GM12878 (cell line): ENCODE data around the gene CACNA2D3. TPM values are rescaled to one million over a fixed set of nuclear protein-coding genes. Genes with fewer than 3 reads are reported as not detected.
A peak's percentile ranks its signal among the peaks of the same experiment; 100 is the strongest.

ENCODE experiments used
- ATAC-seq: fragments of 200-7000 bp; cut with Tn5 transposase; 3 replicates; pipeline ENCODE4 v1.9.1; 2020; ENCODE audit warnings: mild to moderate bottlenecking, moderate library complexity
- BruUV-seq: library from RNA; stranded (reverse); fragments of 400-500 nt; replicated peaks from 2 replicates; lab custom pipeline; 2021; lab: Mats Ljungman, UMichigan
- CTCF ChIA-PET: fragments of 300-600 bp; sonication (Branson Sonifier 250); formaldehyde crosslinking; extraction: SDS; loops from one replicate; lab custom pipeline; 2021; ENCODE audit warnings: inconsistent platforms; lab: Yijun Ruan, JAX
- POLR2A ChIA-PET: fragments of 350-600 bp; formaldehyde crosslinking; extraction: SDS; loops from one replicate; lab custom pipeline; 2021; ENCODE audit warnings: inconsistent platforms; lab: Charles Lee
- RAD21 ChIA-PET: fragments of 300-600 bp; sonication (Branson Sonifier 250); formaldehyde crosslinking; loops from one replicate; lab custom pipeline; 2023; ENCODE audit warnings: antibody characterized with exemption; ENCODE audit not compliant: unreplicated experiment; lab: Charles Lee
- SMC1A ChIA-PET: fragments of 300-600 bp; sonication (Branson Sonifier 250); formaldehyde crosslinking; loops from one replicate; lab custom pipeline; 2023; ENCODE audit not compliant: unreplicated experiment, uncharacterized antibody; lab: Charles Lee
- DNase-seq: peaks from one replicate; pipeline ENCODE4 v3.0.0-alpha.2; 2011; ENCODE audit warnings: low read depth, low spot score
- FAIRE-seq: peaks from 3 replicates; lab custom pipeline; 2011; peaks lifted over from hg19 to GRCh38; lab: Jason Lieb, UNC
- H2AFZ ChIP-seq: 2 replicates; pipeline ENCODE4 v1.6.0; 2011; ENCODE audit warnings: low read depth, low read length, control low read depth; ENCODE audit not compliant: control insufficient read depth
- H3K27ac ChIP-seq: 2 replicates; pipeline ENCODE4 v1.5.1; 2011; ENCODE audit warnings: control low read depth; ENCODE audit not compliant: control insufficient read depth, insufficient read depth
- H3K27me3 ChIP-seq, 2 experiments: replicated peaks in 1 of 2; 2 replicates each; pipeline versions ENCODE4 v1.6.0 to v1.6.1; 2011; ENCODE audit warnings: low read length in 1 of 2; ENCODE audit not compliant: control insufficient read depth in 2 of 2, insufficient read depth in 2 of 2
- H3K36me3 ChIP-seq, 2 experiments: 2 replicates each; pipeline ENCODE4 v1.5.1; 2011; ENCODE audit warnings: low read length in 1 of 2; ENCODE audit not compliant: control insufficient read depth in 2 of 2, insufficient read depth in 2 of 2
- H3K4me1 ChIP-seq: 2 replicates; pipeline ENCODE4 v1.6.1; 2011; ENCODE audit warnings: mild to moderate bottlenecking, low read length, moderate library complexity, mixed read lengths; ENCODE audit not compliant: control insufficient read depth, insufficient read depth
- H3K4me2 ChIP-seq: 2 replicates; pipeline ENCODE4 v1.6.0; 2011; ENCODE audit warnings: control low read depth; ENCODE audit not compliant: control insufficient read depth, insufficient read depth
- H3K4me3 ChIP-seq: fragments of 200-600 bp; sonication (generic); 2 replicates; pipeline ENCODE4 v1.5.1; 2016
- H3K79me2 ChIP-seq: 2 replicates; pipeline ENCODE4 v1.6.0; 2011; ENCODE audit warnings: low read length; ENCODE audit not compliant: control insufficient read depth, insufficient read depth
- H3K9ac ChIP-seq: 2 replicates; pipeline ENCODE4 v1.8.0; 2011; ENCODE audit warnings: low read length, control low read depth, mixed read lengths; ENCODE audit not compliant: control insufficient read depth, insufficient read depth
- H3K9me3 ChIP-seq: replicated peaks from 3 replicates; pipeline ENCODE4 v1.5.1; 2011; ENCODE audit warnings: mild to moderate bottlenecking, low read length; ENCODE audit not compliant: control insufficient read depth, insufficient read depth
- H4K20me1 ChIP-seq: 2 replicates; pipeline ENCODE4 v1.6.0; 2011; ENCODE audit not compliant: control insufficient read depth, insufficient read depth
- CTCF ChIP-seq, 3 experiments: IDR thresholded peaks in 2 of 3; conservative IDR thresholded peaks in 1 of 3; 2 replicates each; pipeline ENCODE4 v1.5.1; 2011; ENCODE audit warnings: low read depth in 3 of 3, low read length in 3 of 3, mild to moderate bottlenecking in 3 of 3, control low read depth in 2 of 3, moderate library complexity in 2 of 3, inconsistent platforms in 1 of 3, mixed read lengths in 1 of 3; ENCODE audit not compliant: control insufficient read depth in 2 of 3, insufficient read depth in 1 of 3; ENCODE audit errors: extremely low read depth in 1 of 3
- DPF2 ChIP-seq: fragments of 450-650 bp; IDR thresholded peaks from 2 replicates; pipeline ENCODE4 v1.6.1; 2017; ENCODE audit warnings: mild to moderate bottlenecking
- JUNB ChIP-seq: IDR thresholded peaks from 2 replicates; pipeline ENCODE4 v1.6.1; 2016; ENCODE audit warnings: antibody characterized with exemption, mild to moderate bottlenecking
- SIX5 ChIP-seq: IDR thresholded peaks from 2 replicates; pipeline ENCODE4 v1.6.1; 2011; ENCODE audit warnings: mild to moderate bottlenecking, low read depth, low read length, moderate library complexity; ENCODE audit not compliant: severe bottlenecking
- WGBS: methylation state at CpG from one replicate; pipeline ENCODE4 v1.1.6; 2016; ENCODE audit warnings: low lambda C conversion rate; ENCODE audit not compliant: insufficient replicate concordance, insufficient coverage; ENCODE audit errors: missing lambda C conversion rate; 5-methylcytosine and 5-hydroxymethylcytosine counted together
- in situ Hi-C: fragments of 300-500 bp; cut with MboI; formaldehyde crosslinking; loops from 9 replicates; pipeline ENCODE4 v1.14.3; 2018; ENCODE audit warnings: mixed read lengths
- intact Hi-C: fragments of 100-400 bp; cut with micrococcal nuclease; formaldehyde crosslinking; loops from one replicate; pipeline ENCODE4 v1.14.2; 2022; ENCODE audit not compliant: unreplicated experiment
- polyA plus RNA-seq, 11 experiments: library from polyadenylated mRNA; depleted of rRNA in 4 of 11; unstranded in 6 of 11; stranded (reverse) in 5 of 11; fragments of >200 nt; fragmentation: Nextera tagmentation in 4 of 11; fragmentation: Illumina TruSeq in 1 of 11; extraction: Ambion mirVana in 4 of 11; extraction: Trizol in 1 of 11; gene quantifications; 1 replicate in 1 of 11; 2 replicates in 10 of 11; pipeline versions ENCODE4 v1.2.1 to v1.2.3, GENCODE V29; 2011 to 2016; ENCODE audit warnings: inconsistent platforms in 2 of 11, missing spikeins in 2 of 11, low read depth in 1 of 11
- total RNA-seq, 4 experiments: library from RNA; depleted of rRNA in 3 of 4; stranded (reverse); fragments of >200 nt in 3 of 4; fragmentation: Illumina TruSeq in 1 of 4; extraction: Trizol in 1 of 4; gene quantifications; 2 replicates each; pipeline versions ENCODE4 v1.2.1 to v1.2.3, GENCODE V29; 2013 to 2021
- TF ChIP-seq, protein P1 (sequence below): fragments of 450-650 bp; formaldehyde crosslinking; IDR thresholded peaks from 2 replicates; pipeline ENCODE4 v1.5.0; 2022; ENCODE audit warnings: mild to moderate bottlenecking, missing genetic modification characterization

The CACNA2D3 gene
- total and polyA plus RNA-seq, 10 of the 15 experiments (the other 5 are each of a cell fraction or from before 2014, with no cell fraction given): not detected

GRCh38 chr3:54432975-54433374 is 310.6 kb downstream of the CACNA2D3 start:
- Histone ChIP-seq H3K4me1 (no peaks in the 10 kb centered on the region), H3K79me2 (no peaks in the 10 kb centered on the region), H3K36me3 (no peaks in the 10 kb centered on the region), H3K9me3 (no peaks in the 10 kb centered on the region), H3K9ac (no peak overlapping the region), H3K4me2 (no peak overlapping the region), H4K20me1 (no peaks in the 10 kb centered on the region), H3K27me3 (no peaks in the 10 kb centered on the region), H2AFZ (no peak overlapping the region), H3K4me3 (no peak overlapping the region), H3K27ac (no peak overlapping the region)
- CTCF ChIA-PET: no interaction called here
- WGBS: 56% methylated on average over 1 of the region's 1 CpG
- intact Hi-C loops: no loop called here
- ATAC-seq: no peak
- TF ChIP-seq JUNB (no peak), SIX5 (no peak)
- TF ChIP-seq, protein P1, sequence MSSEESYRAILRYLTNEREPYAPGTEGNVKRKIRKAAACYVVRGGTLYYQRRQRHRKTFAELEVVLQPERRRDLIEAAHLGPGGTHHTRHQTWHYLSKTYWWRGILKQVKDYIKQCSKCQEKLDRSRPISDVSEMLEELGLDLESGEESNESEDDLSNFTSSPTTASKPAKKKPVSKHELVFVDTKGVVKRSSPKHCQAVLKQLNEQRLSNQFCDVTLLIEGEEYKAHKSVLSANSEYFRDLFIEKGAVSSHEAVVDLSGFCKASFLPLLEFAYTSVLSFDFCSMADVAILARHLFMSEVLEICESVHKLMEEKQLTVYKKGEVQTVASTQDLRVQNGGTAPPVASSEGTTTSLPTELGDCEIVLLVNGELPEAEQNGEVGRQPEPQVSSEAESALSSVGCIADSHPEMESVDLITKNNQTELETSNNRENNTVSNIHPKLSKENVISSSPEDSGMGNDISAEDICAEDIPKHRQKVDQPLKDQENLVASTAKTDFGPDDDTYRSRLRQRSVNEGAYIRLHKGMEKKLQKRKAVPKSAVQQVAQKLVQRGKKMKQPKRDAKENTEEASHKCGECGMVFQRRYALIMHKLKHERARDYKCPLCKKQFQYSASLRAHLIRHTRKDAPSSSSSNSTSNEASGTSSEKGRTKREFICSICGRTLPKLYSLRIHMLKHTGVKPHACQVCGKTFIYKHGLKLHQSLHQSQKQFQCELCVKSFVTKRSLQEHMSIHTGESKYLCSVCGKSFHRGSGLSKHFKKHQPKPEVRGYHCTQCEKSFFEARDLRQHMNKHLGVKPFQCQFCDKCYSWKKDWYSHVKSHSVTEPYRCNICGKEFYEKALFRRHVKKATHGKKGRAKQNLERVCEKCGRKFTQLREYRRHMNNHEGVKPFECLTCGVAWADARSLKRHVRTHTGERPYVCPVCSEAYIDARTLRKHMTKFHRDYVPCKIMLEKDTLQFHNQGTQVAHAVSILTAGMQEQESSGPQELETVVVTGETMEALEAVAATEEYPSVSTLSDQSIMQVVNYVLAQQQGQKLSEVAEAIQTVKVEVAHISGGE: no peak
- RAD21 ChIA-PET: no interaction called here
- FAIRE-seq: no peak
- POLR2A ChIA-PET: no interaction called here
- no peak for DNase-seq
- SMC1A ChIA-PET: no interaction called here
- in situ Hi-C loops: no loop called here
- BruUV-seq: no TSS peak

DNA sequence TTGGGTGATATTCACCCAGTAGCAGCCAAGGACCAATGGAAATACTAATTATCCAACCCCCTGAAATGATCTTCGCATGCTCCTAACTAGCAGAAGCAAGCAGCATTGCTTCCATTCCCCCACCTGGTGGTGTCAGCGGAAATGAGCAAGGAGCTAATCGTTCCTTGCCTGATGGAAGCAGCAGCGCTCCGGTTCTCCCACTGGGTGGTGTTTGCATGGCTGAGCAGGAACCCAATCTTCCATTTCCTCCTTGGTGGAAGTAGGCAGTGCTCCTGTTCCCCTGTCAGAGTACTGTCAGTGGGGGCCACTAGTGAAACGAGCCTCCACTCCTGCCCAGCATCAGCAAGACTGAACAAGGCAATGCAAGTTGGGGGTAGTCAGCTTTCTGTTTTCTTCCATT is 311.5 kb downstream of the CACNA2D3 start:
- Histone ChIP-seq H3K27me3 (no peaks in the 10 kb centered on the region), H3K4me1 (no peaks in the 10 kb centered on the region), H2AFZ (no peak overlapping the region), H4K20me1 (no peaks in the 10 kb centered on the region), H3K9ac (no peak overlapping the region), H3K4me2 (no peak overlapping the region), H3K36me3 (no peaks in the 10 kb centered on the region), H3K27ac (no peak overlapping the region), H3K4me3 (no peak overlapping the region), H3K79me2 (no peaks in the 10 kb centered on the region), H3K9me3 (no peaks in the 10 kb centered on the region)
- ChIA-PET SMC1A (no interaction called here), POLR2A (no interaction called here), RAD21 (no interaction called here), CTCF (no interaction called here)
- FAIRE-seq (no peak), ATAC-seq (no peak), DNase-seq (no peak)
- in situ Hi-C loops (no loop called here), intact Hi-C loops (no loop called here)
- 40% methylated on average over 6 of the region's 6 CpGs for WGBS
- TF ChIP-seq DPF2 (no peak), CTCF (IDR thresholded peaks at IDR 0.05 in 2 of 3, conservative IDR thresholded peaks at IDR 0.05 in 1 of 3; ENCODE audit: control insufficient read depth in 2 of 3, extremely low read depth in 1 of 3, insufficient read depth in 1 of 3, low read depth in 3 of 3, low read length in 3 of 3) (peak in 1 of 3 experiments; percentile 9; a peak in 1 of 6 replicates)
- no TSS peak for BruUV-seq
